Fibroblast of peridontal ligament (primary cell): ENCODE results near the gene DNALI1.
"Not testable (repeated sequence)": the region's sequence is repeated elsewhere in the genome, so short reads cannot be mapped to it uniquely, and the experiment has no call there.

Experiments used
- DNase-seq: peaks from one replicate; pipeline ENCODE4 v3.0.0-alpha.2; 2010; ENCODE audit errors: extremely low read depth

Gene DNALI1

DNA sequence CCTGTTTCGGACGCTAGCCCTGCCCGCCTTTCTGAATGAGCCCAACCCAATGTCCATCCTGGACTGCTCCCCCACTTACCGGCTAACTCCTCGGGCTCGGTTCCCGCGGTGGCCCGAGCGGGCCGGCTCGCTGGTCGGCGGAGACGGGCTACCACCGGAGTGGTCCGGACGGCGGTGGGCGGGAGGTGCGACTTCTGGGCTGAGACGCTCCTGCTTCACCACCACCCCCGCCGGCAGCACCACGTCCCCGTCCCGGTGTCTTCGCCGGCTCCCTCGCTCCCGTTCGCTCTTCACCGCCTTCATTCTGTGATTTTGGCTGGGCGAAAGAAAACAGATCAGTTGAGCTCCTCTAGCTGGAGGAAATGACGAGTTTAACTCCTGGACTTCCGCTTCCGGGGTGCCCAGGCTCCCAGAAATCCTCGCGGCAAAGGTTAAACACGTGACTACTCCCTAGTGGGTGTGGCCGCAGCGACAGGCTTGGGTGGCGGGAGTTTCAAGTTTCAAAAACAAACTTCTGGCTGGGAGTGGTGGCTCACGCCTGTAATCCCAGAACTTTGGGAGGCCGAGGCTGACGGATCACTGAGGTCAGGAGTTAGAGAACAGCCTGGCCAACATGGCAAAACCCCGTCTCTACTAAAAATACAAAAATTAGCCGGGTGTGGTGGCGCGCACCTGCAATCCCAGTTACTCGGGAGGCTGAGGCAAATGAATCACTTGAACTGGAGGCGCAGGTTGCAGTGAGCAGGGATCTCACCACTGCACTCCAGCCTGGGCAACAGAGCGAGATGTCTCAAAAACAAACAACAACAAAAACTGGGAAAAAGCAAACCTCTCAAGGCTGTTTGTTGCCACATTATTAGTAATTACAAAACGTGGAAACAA, 2.6 kb upstream of the DNALI1 start, which contains the start of gene SNIP1:
SNIP1 (minus strand) TSS at position 367 of the 882 bp plus-strand sequence; CDS start at position 303, 64 bp downstream.
- peak; percentile 90 for DNase-seq

DNA sequence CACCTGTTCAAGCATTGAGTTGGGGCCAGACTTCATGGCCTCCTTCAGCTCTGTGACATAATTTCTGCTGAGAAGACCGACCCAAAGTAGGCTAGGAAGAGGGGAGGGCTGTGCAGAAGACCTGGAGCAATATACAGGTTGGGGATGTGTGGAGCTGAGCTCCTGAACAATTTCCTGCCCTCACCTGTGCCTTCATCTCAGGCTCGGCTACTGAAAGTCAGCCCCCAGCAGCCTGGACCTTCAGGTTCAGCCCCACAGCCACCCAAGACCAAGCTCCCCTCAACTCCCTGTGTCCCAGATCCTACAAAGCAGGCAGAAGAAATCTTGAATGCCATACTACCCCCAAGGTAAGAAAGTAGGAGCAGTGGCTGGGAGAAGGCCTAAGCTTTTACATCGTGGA, 662 bp downstream of the DNALI1 start:
- DNase-seq: no peak

DNA sequence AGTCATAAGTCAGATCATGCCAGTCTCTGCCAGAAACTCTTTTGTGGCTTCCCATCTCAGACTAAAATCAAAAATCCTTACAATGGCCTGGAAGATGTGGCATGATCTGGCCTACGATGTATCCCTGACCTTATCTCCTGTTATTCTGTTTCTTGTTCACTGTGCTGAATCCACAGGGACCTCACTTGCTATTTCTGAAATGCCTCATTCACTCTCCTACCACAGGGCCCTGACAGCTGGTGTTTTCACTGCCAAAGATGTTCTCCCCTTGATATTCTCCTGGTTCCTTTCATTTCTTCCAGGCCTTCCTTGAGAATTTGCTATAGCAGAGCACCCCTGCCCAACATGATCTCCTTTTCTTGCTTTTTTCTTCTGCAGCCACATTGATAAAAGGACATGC, 1.7 kb downstream of the DNALI1 start:
- no peak for DNase-seq

DNA sequence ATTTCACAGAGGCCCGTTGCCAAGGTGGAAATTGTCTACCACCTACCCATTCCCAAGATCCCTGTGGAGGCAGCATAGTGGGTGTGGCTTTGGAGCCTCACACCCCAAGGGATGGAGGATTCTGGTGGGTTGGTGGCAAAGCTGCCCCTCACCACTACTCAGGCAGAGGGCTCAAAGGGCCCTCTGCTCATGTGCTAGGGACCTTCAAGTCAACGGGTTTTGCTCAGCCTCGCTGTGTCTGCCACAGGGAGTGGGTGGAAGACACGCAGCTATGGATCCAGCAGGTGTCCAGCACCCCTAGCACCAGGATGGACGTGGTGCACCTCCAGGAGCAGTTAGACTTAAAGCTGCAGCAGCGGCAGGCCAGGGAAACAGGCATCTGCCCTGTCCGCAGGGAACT, 2.3 kb downstream of the DNALI1 start:
- DNase-seq: no peak

DNA sequence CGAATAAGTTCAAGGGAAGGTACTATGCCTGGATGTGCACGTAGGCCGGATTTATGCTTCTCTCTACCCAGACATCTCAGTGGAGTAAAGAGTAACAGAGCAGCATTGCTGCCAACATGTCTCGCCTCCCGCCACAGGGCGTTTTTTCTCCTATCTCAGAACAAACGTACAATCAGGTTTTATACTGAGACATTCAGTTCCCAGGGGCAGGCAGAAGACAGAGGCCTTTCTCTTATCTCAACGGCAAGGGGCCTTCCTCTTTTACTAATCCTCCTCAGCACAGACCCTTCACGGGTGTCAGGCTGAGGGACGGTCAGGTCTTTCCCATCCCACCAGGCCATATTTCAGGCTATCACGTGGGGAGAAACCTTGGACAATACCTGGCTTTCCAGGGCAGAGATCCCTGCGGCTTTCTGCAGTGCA, 3.2 kb downstream of the DNALI1 start:
- not testable (repeated sequence) for DNase-seq

DNA sequence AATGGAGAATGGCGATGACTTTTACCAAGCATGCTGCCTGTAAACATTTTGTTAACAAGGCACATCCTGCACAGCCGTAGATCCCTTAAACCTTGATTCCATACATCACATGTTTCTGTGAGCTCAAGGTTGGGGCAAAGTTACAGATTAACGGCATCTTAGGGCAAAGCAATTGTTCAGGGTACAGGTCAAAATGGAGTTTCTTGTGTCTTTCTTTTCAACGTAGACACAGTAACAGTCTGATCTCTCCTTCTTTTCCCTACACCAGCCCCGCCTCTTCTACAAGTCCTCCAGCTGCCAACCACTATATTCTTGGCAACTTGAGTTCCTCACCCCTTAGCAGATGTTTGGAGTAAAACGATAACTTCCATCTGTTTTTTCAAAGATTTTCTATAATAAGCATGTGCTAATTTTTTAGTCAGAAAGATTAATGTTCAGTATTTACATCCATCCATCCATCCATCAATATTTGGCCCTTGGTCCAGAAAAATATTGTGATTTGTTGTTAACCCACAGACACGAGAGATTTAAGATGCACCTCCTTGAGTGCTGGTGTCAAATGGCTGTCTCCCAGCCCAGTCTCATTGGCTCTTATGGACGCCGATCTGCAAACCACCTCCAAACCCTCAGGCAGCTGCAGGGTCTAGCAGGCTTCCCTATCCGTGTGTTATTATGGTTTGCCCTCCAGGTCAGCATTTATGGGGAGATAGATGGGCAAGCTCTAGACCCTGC, 3.8 kb downstream of the DNALI1 start:
- DNase-seq: peak; percentile 52

DNA sequence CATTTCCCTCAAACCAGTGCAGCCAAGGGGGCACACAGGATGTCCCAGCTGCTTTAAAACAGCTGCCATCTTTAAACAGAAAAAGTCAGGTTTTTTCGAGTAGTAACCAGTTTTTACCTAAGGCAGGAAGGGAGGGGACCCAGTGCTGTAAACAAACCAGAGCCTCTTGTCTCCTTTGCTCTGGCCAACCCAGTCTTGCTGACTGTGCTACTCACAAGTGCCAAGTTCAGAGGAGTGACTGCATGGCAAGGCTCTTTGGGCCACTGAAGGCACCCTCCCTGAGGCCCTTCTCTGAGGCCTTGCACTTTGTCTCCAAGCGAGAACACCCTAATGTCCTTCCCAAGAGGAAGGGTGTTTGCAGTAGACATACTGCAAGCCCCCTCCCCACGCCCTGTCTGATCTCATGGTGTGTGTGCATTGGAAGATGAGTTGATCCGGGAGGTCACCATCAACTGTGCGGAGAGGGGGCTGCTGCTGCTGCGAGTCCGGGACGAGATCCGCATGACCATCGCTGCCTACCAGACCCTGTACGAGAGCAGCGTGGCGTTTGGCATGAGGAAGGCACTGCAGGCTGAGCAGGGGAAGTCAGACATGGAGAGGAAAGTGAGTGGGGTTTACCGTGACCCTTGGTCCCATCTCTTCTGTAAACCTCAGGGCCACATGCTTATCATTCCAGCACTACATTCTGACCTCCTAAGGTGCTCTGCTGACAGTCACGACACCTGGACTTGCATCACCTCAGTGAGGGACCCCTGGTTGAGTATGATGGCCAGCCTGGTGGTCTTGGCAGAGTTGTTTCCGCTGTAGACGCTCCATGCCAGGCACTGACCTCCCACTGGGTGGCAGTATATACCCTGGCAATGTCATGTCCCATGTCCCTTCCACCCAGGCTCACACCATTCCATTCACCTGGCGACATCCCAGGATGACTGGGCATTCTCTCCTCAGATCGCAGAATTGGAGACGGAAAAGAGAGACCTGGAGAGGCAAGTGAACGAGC, 4.7 kb downstream of the DNALI1 start:
- peak; percentile 18 for DNase-seq

DNA sequence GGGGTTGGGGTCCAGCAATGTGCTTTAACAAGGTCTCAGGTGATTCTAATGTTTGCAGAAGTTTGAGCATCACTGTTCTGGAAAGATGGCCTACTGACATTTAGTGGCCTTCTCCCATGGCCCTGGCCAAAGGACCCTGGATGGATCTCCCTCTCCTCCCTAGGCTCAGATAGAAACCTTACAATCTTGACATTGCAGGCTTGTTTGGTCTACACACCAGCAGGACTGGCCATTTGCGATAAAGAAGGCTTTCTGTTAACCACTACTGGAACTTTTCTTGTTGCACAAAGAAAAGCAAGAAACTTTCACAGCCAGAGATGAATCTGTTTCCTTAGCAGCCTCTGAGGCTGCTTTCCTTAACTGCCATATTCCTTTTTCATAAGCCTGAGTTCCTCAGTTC, 6.2 kb downstream of the DNALI1 start:
- DNase-seq: no peak

DNA sequence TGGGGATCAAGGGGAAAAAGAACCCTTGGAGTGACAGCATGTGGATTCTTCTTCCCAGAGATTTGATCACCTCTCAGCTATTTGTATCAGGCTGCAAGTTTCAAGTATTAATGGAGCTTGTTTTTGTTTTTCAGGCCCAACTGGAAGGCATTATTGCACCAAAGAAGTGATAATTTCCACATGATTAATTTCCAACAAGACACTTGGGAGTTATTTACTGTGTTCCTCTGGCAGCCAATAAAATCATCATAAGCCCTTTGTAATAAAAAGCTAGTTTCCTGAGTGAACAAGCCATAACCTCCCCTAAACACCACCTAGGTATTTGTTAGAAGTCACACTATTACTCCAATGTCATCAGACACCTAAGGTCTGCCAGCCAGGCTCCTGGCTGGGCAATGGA, 8.2 kb downstream of the DNALI1 start:
- DNase-seq: no peak

DNA sequence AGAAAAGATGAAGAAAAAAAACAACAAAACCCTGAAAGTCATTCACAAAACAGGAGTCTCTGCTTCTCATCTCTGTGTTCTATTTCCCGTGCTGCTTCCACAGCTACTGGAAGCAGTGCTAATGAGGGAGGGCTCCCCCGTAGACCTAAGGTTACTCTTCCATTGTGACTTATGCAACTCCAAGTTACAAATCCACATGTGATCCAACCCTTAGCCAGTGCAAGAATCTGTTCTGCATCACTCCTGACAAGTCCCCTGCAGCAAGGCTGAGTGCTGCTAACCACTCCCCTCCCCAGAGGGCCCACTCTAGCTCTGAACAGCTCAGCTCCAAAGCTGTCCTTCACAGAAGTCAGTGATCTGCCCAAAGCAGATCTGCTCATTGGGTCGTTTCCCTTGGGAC, 10.3 kb downstream of the DNALI1 start:
- no peak for DNase-seq

DNA sequence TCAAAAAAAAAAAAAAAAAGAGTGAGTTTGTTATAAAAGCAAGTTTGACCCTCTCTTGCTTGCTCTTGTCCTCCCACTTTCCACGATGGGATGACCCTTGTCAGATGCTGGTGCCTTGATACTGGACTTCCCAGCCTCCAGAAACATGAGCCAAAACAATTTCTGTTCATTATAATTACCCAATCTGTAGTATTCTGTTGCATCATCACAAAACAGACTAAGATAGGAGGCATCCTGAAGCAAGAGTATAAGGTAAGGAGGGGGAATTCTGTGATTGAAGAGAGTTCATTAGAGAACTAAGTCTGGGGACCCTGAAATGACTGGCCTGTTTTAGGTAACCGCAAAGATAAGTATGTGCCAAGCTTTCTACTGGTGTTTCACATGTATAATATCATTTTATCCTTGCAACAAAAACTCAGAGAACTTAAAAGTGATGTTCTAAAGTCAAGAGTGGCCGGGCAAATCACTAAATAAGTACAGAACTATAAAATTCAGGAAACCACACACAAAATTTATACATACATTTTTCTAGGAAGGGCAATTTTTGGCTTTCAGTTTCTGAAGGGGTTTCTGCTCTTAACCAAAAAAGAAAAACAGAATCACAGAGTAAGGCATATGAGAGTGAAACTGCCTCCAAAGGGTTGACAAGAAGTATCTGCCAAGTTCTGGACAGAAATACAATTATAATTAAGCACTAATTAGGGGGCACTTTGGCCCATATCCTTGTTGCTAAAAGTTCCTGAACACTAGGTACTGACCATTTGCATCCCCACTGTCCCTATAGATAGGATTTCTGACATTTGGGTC, 14.0 kb downstream of the DNALI1 start:
- DNase-seq: no peak

DNA sequence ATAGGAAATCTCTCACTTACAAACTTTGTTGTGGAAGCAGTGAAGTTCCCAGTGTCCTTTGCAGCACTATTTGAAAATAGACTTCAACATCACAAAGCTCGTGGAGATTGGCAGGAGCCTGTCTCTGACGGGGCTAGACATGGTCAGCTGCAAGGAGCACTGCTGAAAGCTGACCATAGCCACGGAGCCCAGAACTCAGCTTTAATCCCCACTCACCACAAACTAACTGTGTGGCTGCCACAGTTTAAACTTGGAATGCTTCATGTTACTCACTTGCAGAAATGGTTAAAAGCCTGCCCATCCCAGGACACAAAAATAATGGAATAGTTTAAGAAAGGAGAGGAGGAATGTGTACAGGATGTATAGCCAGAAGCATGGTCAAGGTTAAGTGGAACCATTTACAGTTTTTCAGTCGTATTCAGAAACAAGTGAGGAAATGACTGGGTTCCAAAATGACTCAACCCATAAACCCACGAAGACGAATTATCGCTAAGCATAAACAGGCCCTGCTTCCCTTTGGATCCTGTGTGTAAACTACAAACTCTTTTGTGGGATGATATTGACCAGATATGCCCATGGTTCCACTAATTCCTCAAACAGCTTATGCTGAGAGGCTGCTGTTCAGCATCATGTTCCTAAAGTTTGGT, 18.2 kb downstream of the DNALI1 start:
- DNase-seq: peak; percentile 92

DNA sequence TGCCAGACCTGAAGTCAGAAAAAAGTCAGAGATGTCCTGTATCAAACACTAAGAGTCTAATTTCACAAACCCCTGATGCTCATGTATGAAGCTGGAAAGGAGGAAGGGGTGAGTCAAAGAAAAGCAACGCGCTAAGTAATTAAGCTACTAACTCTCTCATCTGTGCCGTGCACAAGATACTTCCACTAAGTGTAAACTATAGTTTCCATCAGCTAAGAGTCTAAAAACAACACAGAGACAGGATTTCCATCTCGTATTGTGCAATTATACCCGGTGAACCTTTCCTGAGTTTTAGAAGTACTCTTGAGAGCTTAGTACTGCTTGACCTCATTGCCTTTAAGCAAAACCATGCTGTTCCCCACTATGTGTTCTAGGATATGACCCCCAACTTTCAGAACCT, 19.0 kb downstream of the DNALI1 start:
- peak; percentile 39 for DNase-seq

DNA sequence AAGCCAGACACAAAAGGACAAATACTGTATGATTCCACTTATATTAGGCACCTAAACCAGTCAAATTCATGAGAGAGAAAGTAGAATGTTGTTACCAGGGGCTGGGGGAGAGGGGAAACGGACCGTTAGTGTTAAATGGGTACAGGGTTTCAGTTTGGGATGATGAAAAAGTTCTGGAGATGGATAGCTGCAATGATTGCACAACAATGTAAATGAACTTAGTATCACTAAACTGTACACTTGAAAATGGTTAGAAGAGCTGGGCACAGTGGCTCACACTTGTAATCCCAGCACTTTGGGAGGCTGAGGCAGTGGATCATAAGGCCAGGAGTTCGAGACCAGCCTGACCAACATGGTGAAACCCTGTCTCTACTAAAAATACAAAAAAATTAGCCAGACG, 27.8 kb downstream of the DNALI1 start:
- not testable (repeated sequence) for DNase-seq

DNA sequence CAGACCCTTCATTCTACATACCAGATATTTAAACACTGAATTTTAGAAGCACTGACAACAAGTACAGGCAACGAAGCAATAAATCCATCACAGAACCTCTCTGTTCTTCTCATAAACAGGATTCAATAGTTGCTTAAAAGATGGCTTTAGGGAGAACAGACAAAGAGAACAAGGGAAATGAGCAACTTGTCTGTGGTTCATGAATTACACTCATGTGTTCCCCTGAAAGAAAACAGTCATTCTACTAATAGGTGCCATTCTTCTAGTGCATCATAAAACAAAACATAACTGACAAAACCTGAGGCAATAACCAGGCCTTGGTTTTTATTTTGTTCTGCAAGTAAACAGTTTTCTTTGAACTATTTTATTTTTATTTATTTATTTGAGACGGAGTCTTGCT, 32.2 kb downstream of the DNALI1 start:
- no peak for DNase-seq

DNA sequence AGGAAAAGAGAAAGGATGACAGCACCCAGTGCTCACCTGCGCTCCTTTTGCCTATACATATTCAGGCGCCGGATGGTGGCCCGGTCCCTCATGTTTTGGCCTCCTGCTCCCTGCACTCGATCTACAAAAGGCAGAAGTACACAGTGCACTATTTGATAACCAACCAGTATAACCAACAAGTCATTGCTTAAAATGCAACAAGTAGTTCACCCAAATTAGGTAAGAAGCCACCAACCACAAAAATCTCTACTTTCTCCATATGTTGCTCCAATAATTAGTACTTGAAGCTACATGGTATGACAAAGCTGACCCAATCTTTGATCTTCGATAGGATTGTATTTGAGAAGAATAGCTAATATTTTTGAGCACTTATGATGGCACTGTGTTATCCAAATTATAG, 37.0 kb downstream of the DNALI1 start:
- DNase-seq: no peak

DNA sequence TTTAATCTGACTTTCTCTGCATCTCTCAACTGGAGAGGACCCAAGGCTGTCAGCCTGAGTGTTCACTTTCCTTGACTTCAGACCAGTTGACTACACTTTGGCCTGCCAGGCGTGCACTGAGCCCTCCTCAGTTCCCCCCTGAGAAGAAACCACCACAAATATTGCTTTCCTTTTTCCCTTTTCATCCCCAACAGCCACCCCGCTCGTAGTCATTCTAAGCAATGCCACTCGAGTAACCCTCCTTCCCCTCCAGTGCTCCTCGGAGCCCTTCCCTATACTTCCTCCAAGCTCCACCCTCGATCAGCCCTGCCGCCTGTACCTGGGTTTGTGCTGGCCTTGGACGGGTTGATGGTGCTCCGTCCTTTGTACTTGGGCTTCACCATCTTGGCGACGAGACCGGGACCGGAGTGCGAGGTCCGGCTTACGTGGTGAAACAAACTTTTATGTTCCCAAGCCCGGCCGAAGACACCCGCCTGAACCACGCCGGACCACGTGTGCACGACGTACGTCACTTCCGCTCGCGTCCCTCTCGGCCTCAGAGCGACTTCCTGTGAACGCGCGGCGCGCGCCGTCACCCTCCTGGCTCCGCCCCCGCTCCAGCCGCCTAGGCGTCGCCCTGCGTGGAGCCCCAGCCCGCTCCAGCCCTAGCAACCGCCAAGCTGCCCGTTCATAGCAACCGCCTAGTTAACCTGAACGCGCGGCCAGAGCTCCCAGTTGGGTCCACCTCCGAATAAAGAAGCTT, 38.9 kb downstream of the DNALI1 start, which contains the start of gene GNL2:
GNL2 (minus strand) TSS at position 498 of the 742 bp plus-strand sequence; CDS start at position 383, 115 bp downstream.
- DNase-seq: peak; percentile 93

DNA sequence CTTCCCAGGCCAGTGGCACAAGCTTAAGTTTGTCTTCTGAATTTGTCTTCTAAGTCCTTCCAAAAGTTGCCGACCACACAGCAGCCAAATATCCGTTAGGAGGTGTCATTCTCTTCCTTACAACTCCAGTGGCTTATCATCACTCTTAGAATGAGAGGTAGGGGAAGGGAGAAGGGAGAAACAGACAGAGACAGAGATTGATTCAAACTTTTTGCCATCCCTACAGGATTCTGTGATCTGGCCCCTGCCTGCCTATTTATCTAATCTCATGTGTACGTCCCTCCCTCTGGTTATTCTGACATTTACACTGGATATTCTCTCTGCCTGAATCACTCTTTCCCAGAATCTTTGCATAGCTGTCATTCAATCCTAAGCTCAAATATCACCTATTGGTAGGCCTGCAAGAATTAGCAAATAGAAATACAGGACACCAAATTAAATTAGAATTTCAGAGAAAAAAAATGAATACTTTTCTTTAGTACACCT, 39.5 kb downstream of the DNALI1 start:
- no peak for DNase-seq

DNA sequence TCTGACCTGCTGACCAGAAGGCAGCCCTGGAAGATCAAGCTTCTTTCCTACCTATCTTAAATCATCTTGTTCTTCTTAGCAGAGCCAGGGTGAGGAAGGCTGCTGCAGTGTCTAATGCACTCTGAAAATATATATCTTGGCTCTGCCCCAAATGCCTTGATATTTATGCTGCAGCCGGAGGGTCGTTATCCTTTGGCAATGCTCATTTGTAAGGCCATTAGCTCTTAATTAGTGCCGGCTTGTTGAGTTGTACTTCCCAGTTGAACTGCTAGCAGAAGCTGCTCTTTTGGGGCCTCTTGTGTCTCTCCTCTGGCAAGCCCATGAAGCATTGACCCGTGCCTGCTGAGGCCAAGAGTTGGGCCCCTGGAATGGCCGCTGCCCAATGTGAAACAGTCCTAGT, 43.2 kb downstream of the DNALI1 start:
- DNase-seq: no peak
